Measurements from ENCODE around the gene SWT1.
"Not testable (repeated sequence)": the region's sequence is repeated elsewhere in the genome, so short reads cannot be mapped to it uniquely, and the experiment has no call there.

SWT1 gene

GRCh38 chr1:185252404-185252803 is 95.4 kb downstream of the SWT1 start:
- H3K27ac ChIP-seq (ENCODE audit: low read depth, low read length); H3K4me1 ChIP-seq (ENCODE audit: insufficient read depth, low read length); H3K9ac ChIP-seq (ENCODE audit: low read length); H3K4me3 ChIP-seq (ENCODE audit: low read depth in 1 of 2, low read length in 2 of 2); H3K36me3 ChIP-seq (ENCODE audit: insufficient read depth, low read length); H3K9me3 ChIP-seq (ENCODE audit: low read length); H3K27me3 ChIP-seq (ENCODE audit: control insufficient read depth in 1 of 2, insufficient read depth in 2 of 2, low read length in 2 of 2): not testable (repeated sequence)

- not testable (repeated sequence) for H3K36me3 ChIP-seq (ENCODE audit: insufficient read depth, low read length); H3K27ac ChIP-seq (ENCODE audit: low read depth, low read length); H3K4me3 ChIP-seq (ENCODE audit: low read depth in 1 of 2, low read length in 2 of 2); H3K9me3 ChIP-seq (ENCODE audit: low read length); H3K4me1 ChIP-seq (ENCODE audit: insufficient read depth, low read length); H3K27me3 ChIP-seq (ENCODE audit: control insufficient read depth in 1 of 2, insufficient read depth in 2 of 2, low read length in 2 of 2); H3K9ac ChIP-seq (ENCODE audit: low read length)
These were observed 98.6 kb downstream of the SWT1 start for GRCh38 chr1:185255595-185255994.

GRCh38 chr1:185257116-185257949 is 100.4 kb downstream of the SWT1 start:
- H3K27ac ChIP-seq (ENCODE audit: low read depth, low read length); H3K4me3 ChIP-seq (ENCODE audit: low read depth in 1 of 2, low read length in 2 of 2); H3K27me3 ChIP-seq (ENCODE audit: control insufficient read depth in 1 of 2, insufficient read depth in 2 of 2, low read length in 2 of 2); H3K9me3 ChIP-seq (ENCODE audit: low read length); H3K9ac ChIP-seq (ENCODE audit: low read length); H3K4me1 ChIP-seq (ENCODE audit: insufficient read depth, low read length); H3K36me3 ChIP-seq (ENCODE audit: insufficient read depth, low read length): not testable (repeated sequence)

GRCh38 chr1:185257950-185258208 is 100.9 kb downstream of the SWT1 start:
- Histone ChIP-seq H3K4me3 (ENCODE audit: low read depth in 1 of 2, low read length in 2 of 2) (no peak overlapping the region), H3K27ac (ENCODE audit: low read depth, low read length) (no peak overlapping the region), H3K9ac (ENCODE audit: low read length) (no peak overlapping the region), H3K27me3 (ENCODE audit: control insufficient read depth in 1 of 2, insufficient read depth in 2 of 2, low read length in 2 of 2) (no peaks in the 10 kb centered on the region), H3K9me3 (ENCODE audit: low read length) (no peaks in the 10 kb centered on the region), H3K4me1 (ENCODE audit: insufficient read depth, low read length) (no peaks in the 10 kb centered on the region), H3K36me3 (ENCODE audit: insufficient read depth, low read length) (no peaks in the 10 kb centered on the region)

GRCh38 chr1:185258676-185259075 is 101.7 kb downstream of the SWT1 start:
- Histone ChIP-seq H3K9ac (ENCODE audit: low read length) (no peak overlapping the region), H3K36me3 (ENCODE audit: insufficient read depth, low read length) (no peaks in the 10 kb centered on the region), H3K9me3 (ENCODE audit: low read length) (no peaks in the 10 kb centered on the region), H3K27me3 (ENCODE audit: control insufficient read depth in 1 of 2, insufficient read depth in 2 of 2, low read length in 2 of 2) (no peaks in the 10 kb centered on the region), H3K27ac (ENCODE audit: low read depth, low read length) (no peak overlapping the region), H3K4me3 (ENCODE audit: low read depth in 1 of 2, low read length in 2 of 2) (no peak overlapping the region), H3K4me1 (ENCODE audit: insufficient read depth, low read length) (no peaks in the 10 kb centered on the region)

- H3K27ac ChIP-seq (ENCODE audit: low read depth, low read length): no peak overlapping the region
- no peaks in the 10 kb centered on the region for H3K27me3 ChIP-seq (ENCODE audit: control insufficient read depth in 1 of 2, insufficient read depth in 2 of 2, low read length in 2 of 2)
- H3K36me3 ChIP-seq (ENCODE audit: insufficient read depth, low read length): no peaks in the 10 kb centered on the region
These were observed 103.6 kb downstream of the SWT1 start for GRCh38 chr1:185260611-185261010.

GRCh38 chr1:185262151-185262550 is 105.2 kb downstream of the SWT1 start:
- Histone ChIP-seq H3K27me3 (ENCODE audit: control insufficient read depth in 1 of 2, insufficient read depth in 2 of 2, low read length in 2 of 2) (no peaks in the 10 kb centered on the region), H3K4me1 (ENCODE audit: insufficient read depth, low read length) (no peaks in the 10 kb centered on the region), H3K9me3 (ENCODE audit: low read length) (no peaks in the 10 kb centered on the region), H3K4me3 (ENCODE audit: low read depth in 1 of 2, low read length in 2 of 2) (no peak overlapping the region), H3K9ac (ENCODE audit: low read length) (no peak overlapping the region), H3K36me3 (ENCODE audit: insufficient read depth, low read length) (no peaks in the 10 kb centered on the region), H3K27ac (ENCODE audit: low read depth, low read length) (no peak overlapping the region)

More at GRCh38 chr1:185260611-185261010, 103.6 kb downstream of the SWT1 start:
- no peak overlapping the region for H3K9ac ChIP-seq (ENCODE audit: low read length)
- H3K4me1 ChIP-seq (ENCODE audit: insufficient read depth, low read length): no peaks in the 10 kb centered on the region
- no peak overlapping the region for H3K4me3 ChIP-seq (ENCODE audit: low read depth in 1 of 2, low read length in 2 of 2)
- H3K9me3 ChIP-seq (ENCODE audit: low read length): no peaks in the 10 kb centered on the region

- Histone ChIP-seq H3K27me3 (ENCODE audit: control insufficient read depth in 1 of 2, insufficient read depth in 2 of 2, low read length in 2 of 2) (no peaks in the 10 kb centered on the region), H3K9me3 (ENCODE audit: low read length) (no peaks in the 10 kb centered on the region), H3K4me3 (ENCODE audit: low read depth in 1 of 2, low read length in 2 of 2) (no peak overlapping the region), H3K27ac (ENCODE audit: low read depth, low read length) (no peak overlapping the region), H3K9ac (ENCODE audit: low read length) (no peak overlapping the region), H3K4me1 (ENCODE audit: insufficient read depth, low read length) (no peaks in the 10 kb centered on the region), H3K36me3 (ENCODE audit: insufficient read depth, low read length) (no peaks in the 10 kb centered on the region)
These were observed 106.3 kb downstream of the SWT1 start for GRCh38 chr1:185263292-185263691.

- Histone ChIP-seq H3K4me3 (ENCODE audit: low read depth in 1 of 2, low read length in 2 of 2) (no peak overlapping the region), H3K27ac (ENCODE audit: low read depth, low read length) (no peak overlapping the region), H3K9me3 (ENCODE audit: low read length) (no peaks in the 10 kb centered on the region)
These were observed 106.8 kb downstream of the SWT1 start for GRCh38 chr1:185263780-185264179.

GRCh38 chr1:185265314-185265713 is 108.3 kb downstream of the SWT1 start:
- Histone ChIP-seq H3K27ac (ENCODE audit: low read depth, low read length) (no peak overlapping the region), H3K4me1 (ENCODE audit: insufficient read depth, low read length) (no peaks in the 10 kb centered on the region), H3K27me3 (ENCODE audit: control insufficient read depth in 1 of 2, insufficient read depth in 2 of 2, low read length in 2 of 2) (no peaks in the 10 kb centered on the region), H3K9me3 (ENCODE audit: low read length) (no peaks in the 10 kb centered on the region), H3K4me3 (ENCODE audit: low read depth in 1 of 2, low read length in 2 of 2) (no peak overlapping the region), H3K9ac (ENCODE audit: low read length) (no peak overlapping the region), H3K36me3 (ENCODE audit: insufficient read depth, low read length) (no peaks in the 10 kb centered on the region)

More at GRCh38 chr1:185263780-185264179, 106.8 kb downstream of the SWT1 start:
- Histone ChIP-seq H3K9ac (ENCODE audit: low read length) (no peak overlapping the region), H3K4me1 (ENCODE audit: insufficient read depth, low read length) (no peaks in the 10 kb centered on the region), H3K36me3 (ENCODE audit: insufficient read depth, low read length) (no peaks in the 10 kb centered on the region), H3K27me3 (ENCODE audit: control insufficient read depth in 1 of 2, insufficient read depth in 2 of 2, low read length in 2 of 2) (no peaks in the 10 kb centered on the region)

- Histone ChIP-seq H3K27ac (ENCODE audit: low read depth, low read length) (no peak overlapping the region), H3K27me3 (ENCODE audit: control insufficient read depth in 1 of 2, insufficient read depth in 2 of 2, low read length in 2 of 2) (no peaks in the 10 kb centered on the region), H3K9ac (ENCODE audit: low read length) (no peak overlapping the region), H3K36me3 (ENCODE audit: insufficient read depth, low read length) (no peaks in the 10 kb centered on the region), H3K9me3 (ENCODE audit: low read length) (no peaks in the 10 kb centered on the region), H3K4me1 (ENCODE audit: insufficient read depth, low read length) (no peaks in the 10 kb centered on the region), H3K4me3 (ENCODE audit: low read depth in 1 of 2, low read length in 2 of 2) (no peak overlapping the region)
These were observed 110.3 kb downstream of the SWT1 start for GRCh38 chr1:185267301-185267700.

GRCh38 chr1:185267701-185268100 is 110.7 kb downstream of the SWT1 start:
- no peak overlapping the region for H3K4me3 ChIP-seq (ENCODE audit: low read depth in 1 of 2, low read length in 2 of 2)
- H3K36me3 ChIP-seq (ENCODE audit: insufficient read depth, low read length): no peaks in the 10 kb centered on the region
- no peaks in the 10 kb centered on the region for H3K27me3 ChIP-seq (ENCODE audit: control insufficient read depth in 1 of 2, insufficient read depth in 2 of 2, low read length in 2 of 2)
- H3K9ac ChIP-seq (ENCODE audit: low read length): no peak overlapping the region
- no peaks in the 10 kb centered on the region for H3K4me1 ChIP-seq (ENCODE audit: insufficient read depth, low read length)
- no peak overlapping the region for H3K27ac ChIP-seq (ENCODE audit: low read depth, low read length)
- no peaks in the 10 kb centered on the region for H3K9me3 ChIP-seq (ENCODE audit: low read length)
